HG02678 (cell line): ENCODE results near the gene SCN9A.
A peak's percentile ranks its signal among the peaks of the same experiment; 100 is the strongest.
"Not testable (repeated sequence)": the region's sequence is repeated elsewhere in the genome, so short reads cannot be mapped to it uniquely, and the experiment has no call there.

ENCODE experiments used
- ATAC-seq: cut with Tn5 transposase; IDR thresholded peaks from one replicate; pipeline ENCODE4 v1.9.1; 2021; ENCODE audit warnings: mild to moderate bottlenecking, moderate library complexity; ENCODE audit not compliant: unreplicated experiment

The SCN9A gene

DNA sequence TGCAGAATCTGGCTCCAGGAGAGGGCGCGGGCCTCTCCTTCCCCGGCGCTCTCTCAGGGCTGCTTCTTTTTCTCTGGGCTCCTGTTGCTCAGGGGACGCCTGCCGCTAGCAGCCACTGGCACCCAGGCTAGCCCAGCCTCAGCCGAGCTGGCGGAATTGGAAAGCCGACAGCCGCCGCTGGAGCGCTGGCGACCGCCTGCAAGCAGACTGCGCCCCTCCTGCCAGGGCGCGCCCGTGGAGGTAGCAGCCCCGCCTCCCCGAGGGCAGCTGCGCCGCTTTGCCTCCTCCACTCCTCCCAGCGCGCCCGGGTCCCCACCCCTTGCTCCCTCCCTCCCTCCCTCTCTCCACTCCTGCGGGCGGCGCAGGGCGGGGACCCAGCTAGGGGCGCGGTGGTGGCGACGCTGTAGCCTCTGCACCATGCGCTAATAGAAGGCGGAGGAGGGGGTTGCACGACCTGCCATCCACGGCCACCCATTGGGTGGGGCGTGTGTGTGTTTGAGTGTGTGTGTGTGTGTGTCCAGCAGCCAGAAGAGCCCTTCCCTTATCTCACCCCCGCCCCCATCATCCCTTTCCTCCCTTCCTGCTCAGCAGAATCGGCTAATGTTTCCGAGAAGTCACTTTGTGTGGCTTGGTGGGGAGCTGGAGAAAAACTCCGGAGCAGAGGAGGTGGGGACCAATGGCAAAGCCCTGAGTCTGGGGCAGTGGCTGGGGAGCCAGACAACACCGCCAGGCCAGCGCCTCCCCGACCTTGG lies at the start of gene SCN9A:
Gene SCN9A, minus strand, starts transcription at position 209 of the 752 bp plus-strand sequence. CDS start 64,188 bp downstream, outside the sequence.
- peak; percentile 55 for ATAC-seq

DNA sequence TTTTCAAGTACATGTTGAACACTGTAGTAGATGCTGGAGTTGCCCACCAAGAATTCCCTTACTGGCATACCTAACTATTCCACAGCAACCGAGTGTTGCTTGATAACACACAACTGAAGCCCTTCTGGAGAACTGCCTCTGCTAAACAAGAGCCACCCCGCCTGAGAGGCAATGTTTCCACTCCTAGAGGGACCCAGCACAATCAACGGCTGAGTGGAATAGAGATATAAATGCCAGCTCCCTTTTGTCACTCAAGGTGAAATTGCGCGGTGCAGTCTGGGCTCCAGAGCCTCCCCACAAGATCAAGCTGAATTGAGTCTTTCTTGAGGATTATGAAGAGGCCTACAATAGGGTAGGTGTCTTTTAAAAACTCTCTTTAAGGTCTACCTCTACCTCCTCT lies 49.1 kb upstream of the SCN9A start:
- no peak for ATAC-seq

DNA sequence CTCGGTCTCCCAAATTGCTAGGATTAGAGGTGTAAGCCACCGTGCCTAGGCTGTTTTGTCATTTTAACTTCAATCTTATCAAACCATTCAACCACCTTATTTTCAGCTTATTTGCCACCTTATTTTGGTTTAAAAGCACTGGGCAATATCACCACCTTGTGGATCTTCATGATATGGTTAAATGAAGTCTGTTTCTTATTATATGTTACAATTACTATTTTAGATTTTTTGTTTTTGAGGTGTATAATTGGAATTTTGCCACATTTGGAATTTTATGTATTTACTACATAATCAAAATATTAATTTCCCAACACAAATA lies 43.8 kb upstream of the SCN9A start:
- no peak for ATAC-seq

DNA sequence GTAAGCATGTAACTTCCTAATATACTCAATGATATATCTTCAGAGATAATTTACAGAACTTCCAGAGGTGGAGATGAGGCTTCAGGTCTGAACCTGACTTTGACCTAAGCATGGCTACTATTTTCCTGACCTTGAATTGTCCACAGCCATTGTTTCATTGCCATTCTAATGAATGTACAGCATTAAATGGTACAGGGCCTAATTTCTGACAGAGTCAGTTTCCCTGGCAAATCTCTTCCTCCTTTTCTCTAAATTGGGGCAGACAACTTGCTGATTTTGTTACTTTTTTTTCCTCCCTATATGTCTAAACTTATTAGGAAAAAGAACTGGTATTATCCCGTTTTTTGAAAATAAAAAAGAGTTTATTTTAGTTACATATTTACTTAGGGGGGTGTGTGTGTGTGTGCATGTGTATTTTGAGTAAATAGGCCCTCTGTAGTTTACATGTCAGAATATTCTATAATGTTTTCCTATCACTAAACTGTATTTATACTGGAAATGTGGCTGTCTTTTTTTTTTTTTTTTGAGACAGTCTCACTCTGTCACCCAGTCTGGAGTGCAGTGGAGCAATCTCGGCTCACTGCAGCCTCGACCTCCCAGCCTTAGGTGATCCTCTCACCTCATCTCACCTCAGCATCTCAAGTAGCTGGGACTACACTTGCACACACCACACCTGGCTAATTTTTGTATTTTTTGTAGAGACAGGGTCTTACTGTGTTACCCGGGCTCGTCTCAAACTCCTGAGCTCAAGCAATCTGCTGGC lies 43.3 kb upstream of the SCN9A start:
- ATAC-seq = no peak

DNA sequence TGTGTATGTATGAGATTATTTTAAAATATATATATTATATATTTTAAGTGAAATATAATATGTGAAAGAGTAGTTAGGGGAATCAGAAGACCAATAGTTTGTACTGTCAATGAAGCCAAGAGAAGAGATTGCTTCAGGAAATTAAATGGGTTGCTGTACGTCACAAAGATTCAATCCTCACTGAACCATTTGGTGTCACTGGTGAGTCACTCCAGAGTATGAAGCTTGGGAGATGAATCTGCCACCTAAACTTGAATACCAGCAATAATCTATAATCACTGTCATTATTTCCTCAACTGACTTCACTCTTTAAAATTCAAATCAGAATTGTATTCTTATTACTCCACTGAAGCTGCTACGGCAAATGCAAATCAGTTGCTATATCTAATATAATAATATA lies 41.9 kb upstream of the SCN9A start:
- no peak for ATAC-seq

DNA sequence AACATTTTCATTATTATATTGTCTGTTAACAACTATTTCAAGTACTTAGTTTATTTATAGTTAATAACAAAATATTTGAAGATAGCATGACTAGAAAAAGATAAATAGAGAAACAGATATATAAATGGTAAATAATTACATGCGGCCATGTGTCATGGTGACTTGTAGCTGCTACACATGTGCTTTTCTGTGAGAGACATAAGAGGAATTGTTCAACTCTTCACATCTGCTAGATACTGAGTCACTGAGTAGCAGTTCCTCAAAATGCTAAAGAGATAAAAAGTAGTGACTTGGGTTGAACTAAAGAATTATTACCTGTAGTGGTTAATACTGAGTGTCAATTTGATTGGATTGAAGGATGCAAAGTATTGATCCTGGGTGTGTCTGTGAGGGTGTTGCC lies 37.5 kb upstream of the SCN9A start:
- no peak for ATAC-seq

DNA sequence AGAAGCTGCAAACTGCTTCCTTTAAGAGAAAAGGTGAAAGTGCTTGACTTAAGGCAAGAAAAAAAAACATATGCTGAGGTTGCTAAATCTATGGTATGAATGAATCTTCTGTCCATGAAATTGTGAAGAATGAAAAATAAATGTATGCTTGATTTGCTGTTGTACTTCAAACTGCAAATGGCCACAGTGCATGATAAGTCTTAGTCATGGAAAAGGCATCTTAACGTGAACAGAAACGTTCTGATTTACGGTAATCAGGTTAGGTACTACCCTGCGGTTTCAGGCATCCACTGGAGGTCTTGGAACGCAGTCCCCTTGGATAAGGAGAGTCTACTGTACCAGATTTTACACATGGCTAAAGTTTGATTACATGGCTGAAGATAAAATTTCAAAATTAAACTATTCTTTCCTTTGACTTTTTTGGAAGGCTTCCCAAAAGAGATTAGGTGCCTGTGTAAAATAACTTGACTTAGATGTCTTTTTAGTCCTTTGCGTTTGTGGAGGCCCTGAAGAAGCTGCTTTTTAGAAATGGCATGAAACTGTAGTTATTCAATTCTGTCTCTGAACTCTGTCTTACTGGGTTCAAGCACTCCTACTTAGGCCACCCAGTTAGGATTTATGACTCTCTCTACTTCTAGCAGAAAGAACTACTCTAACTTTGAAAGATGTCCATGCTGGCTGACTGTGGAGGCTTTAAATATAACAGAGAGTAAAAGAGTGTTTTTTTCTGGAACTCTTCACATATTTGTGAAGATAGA lies 35.9 kb upstream of the SCN9A start:
- no peak for ATAC-seq

DNA sequence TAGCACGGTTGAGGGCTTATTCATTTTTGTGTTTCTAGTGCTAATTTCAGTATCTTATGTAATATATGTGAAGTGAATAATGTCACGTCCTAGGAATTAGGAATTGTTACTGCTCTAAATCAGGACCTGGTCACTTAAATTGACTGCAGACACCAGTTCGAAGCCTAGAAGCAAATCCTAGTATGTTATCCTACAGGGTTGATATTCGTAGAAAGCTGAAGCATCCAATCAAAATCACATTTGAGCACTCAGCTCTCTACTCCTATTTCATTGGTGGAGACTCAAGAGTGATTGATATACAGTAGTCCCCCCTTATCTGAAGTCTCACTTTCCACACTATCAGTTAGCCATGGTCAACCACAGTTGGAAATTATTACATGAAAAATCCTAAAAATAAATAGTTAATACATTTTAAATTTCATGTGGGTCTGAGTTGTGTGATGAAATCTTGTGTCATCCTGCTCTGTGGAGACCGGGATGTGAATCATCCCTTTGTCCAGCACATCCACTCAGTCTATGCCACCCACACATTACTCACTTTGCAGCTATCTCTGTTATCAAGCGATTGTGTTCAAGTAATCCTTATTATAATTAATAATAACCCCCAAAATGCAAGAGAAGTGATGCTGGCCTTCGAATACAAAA lies 35.2 kb upstream of the SCN9A start:
- no peak for ATAC-seq

DNA sequence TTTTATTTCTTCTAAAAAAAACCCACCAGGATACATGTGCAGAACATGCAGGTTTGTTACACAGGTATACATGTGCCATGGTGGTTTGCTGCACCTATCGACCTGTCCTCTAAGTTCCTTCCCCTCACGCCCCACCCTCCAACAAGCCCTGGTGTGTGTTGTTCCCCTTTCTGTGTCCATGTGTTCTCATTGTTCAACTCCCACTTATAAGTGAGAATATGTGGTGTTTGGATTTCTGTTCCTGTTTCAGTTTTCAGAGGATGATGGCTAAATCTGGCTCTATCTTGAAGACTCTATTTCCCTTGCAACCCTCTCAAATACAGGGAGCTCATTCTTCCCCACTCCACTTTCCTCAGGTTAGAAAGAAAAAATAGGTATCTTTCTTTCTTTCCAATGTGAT lies 32.0 kb upstream of the SCN9A start:
- ATAC-seq = not testable (repeated sequence)

DNA sequence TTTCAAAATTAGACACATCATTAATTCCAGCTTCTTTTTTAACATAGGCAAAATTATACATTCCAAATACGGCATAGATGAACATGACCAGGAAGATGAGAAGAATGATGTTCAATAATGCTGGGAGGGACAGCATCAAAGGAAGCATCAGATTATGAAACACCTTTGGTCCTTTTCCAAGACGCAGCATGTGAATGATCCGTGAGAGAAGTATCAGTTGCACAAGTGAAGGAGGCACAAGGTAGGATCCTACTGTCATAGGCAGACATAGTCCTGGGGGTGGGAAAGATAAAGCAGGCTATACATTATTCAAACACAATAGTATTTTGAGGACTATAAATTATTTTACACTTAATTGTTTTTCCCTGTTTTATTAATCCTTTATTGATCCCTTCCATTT lies 30.6 kb upstream of the SCN9A start:
- ATAC-seq = no peak

DNA sequence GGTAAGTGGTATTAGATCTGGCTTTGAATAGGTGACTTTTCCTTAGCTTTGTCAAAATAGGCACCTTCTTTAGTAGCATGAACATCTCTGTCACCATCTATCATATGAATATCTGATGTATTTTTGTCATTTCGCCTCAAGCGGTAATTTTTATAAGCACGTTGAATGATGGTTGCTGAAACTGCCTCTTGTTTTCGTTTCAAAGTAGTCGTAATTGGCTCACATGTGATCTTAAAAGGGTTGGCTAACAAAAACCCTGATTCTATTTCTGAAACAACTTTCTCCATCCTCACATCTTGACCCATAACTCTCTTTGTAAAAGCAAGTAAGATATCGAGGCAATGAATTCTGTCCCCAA lies 29.8 kb upstream of the SCN9A start:
- ATAC-seq = no peak

DNA sequence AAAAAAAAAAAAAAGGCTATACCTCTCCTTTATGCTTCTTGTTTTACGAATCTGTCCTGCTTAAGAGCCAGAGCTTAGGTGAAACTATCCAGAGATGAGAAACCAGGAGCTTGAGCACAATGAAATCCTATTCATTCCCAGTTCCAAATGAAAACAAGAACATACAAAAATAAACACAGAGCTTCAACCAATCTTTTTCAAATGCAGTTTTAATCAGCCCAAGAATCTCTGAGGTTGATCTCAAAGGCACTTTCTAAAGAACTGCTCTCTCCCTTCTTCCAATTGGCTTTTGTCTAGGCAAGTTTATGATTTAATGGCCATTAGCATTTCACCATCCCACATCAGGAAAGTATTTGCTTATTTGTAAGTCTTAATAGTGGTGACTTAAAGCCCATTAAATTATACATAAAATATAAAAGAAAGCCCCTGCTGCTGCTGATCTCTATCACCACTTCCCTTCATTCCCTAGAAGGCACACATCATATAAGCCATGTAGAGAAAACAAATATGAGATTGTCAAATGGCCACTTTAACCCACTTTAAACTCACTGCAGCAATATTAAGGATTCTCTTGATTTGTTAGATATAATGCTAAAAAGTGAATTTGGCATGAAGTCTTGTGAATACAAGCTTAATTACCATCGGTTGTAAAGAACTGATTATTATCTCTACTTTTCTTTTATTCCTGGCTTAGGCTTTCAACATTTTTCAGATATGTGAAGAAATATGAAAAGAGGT lies 29.3 kb upstream of the SCN9A start:
- no peak for ATAC-seq

DNA sequence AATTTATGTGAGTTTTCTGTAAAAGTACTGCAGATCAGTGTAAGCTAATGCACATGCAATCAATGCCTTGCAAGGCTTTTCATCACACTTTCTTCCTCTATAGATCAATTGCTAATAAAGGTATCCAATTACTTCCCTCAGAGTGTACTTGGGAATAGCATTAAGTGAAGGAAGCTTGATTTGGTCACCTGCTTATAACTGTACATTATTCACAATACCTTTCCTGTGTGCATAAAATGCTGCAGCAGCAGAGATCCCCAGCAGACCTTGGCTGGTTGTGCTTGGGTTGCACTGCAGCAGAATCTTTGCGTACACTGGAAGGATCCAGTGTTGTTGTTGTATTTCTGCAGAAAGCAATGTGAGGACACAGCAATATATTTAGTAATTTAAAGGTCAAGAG lies 18.5 kb upstream of the SCN9A start:
- ATAC-seq = no peak

DNA sequence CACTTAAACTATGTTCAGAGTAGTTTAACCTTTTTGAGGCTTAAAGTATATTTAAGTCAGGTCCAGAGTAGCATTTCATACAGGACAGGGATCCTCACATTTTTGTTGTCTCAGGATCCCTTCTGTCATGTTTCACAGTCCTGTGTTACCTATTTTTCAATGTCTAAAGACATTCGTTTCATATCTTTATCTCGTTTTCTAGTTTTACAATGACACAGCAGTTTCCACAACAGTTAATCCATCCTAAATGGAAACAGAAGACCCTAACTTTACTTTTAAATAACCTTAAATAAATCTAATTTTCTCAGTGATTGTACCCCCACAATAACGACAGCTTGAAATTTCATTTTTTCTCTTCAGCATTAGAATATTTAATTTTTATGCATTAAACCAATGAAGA lies 17.3 kb upstream of the SCN9A start:
- no peak for ATAC-seq

DNA sequence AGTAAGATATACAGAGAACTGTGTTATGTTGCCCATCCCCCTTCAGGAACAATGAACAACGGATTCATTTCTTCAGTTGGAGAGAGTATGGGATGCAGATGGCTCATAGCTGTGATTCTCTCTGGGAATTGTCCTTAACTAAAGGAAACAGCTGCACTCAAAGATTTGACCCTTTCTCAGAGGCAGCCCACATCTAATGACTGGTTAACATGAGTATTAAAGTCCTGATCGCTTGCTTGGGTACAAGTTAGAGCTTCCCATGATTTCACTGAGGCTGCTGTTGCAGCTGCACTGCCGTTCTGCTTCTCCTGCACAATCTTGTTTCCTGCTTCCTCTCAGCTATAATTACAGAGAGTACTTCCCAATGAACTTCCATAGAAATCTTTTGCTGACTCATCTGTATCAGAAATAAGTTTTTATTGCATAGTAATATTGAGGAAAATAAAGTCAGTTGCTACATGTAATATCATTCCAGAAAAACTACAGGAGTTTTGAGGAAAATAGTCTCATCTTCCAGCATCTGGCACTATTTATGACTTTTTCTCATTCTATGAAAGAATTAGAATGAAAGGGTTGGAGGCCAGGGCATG lies 12.8 kb upstream of the SCN9A start:
- ATAC-seq = no peak

DNA sequence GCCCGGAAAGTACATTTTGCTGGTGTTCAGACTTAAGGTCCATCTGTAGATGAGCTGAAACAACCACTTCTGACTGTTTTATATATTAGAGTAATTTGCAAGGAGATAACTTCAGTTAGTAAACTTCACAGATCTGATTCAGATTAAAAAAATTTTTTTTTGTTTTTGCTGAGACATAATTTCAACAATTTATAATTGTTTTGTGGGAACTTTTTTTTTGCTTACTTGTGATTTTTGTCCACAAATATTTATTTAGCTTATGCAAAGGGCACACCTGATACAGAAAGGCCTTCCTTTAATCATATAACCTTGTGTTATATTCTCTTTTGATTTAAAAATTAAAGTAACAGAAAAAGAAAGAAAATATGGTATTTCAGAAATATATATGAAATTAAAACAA lies 9.6 kb upstream of the SCN9A start:
- no peak for ATAC-seq

DNA sequence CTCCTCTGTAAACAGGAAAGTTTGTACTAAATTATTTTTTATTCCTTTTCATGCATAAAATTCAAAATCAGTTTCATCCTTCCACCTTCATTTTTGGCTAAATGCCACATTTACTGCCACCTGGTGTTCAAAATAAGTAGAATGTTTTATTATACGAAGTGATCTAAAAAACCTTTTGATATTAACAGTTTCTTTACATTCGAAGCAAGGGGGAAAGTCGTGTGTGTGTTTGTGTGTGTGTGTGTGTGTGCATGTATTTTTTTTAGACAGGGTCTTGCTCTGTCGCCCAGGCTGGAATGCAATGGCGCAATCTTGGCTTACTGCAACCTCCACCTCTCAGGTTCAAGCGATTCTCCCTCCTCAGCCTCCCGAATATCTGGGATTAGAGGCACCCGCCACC lies 9.0 kb upstream of the SCN9A start:
- no peak for ATAC-seq

DNA sequence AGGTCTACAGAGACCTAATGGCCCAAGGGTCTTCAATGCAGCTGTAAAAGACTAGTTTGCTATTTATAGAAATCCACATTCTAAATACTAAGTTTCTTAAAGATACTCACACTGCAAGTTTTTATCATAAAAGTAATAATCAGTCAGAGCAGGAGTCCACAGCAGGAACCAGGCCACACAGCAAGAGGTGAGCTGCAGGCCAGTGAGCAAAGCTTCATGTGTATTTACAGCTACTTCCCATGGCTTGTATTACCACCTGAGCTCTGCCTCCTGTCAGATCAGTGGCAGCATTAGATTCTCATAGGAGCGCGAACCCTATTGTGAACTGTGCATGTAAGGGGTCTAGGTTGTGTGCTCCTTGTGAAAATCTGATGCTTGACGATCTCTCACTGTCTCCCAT lies 6.7 kb upstream of the SCN9A start:
- no peak for ATAC-seq

DNA sequence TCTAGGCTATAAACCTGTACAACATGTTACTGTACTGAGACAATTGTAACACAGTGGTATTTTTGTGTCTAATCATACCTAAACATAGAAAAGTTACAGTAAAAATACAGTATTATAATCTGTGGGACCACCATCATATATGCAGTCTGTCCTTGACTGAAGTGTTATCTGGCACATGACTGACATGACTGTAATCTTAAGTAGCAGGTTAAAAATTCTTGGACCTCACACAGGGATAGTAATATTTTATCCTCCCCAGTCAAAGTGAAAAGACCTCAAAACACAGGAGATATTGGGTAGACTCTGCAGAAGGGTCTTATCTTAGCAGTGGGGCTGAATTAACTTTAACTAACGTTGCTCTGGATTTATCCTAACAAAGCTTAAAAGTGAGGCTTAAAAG lies 4.9 kb upstream of the SCN9A start:
- no peak for ATAC-seq

DNA sequence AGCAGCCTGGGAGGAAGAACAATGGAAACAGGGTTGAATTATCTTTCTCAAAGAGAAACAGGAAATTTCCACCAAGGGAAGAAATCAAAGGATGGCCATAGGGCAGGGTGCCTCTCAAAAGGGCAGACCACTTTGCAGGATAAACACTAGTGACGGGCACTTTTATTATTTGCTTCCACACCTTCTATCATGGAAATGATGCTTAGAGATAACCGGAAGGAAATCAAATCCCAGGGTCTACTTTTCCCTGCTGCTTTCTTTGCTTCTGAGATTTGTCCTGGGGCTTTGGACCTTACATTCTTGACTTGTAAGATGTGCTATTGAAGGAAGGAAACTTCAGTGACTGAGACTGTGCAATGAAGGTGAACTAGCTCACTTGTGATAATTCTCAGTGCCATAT lies 1.1 kb upstream of the SCN9A start:
- no peak for ATAC-seq

DNA sequence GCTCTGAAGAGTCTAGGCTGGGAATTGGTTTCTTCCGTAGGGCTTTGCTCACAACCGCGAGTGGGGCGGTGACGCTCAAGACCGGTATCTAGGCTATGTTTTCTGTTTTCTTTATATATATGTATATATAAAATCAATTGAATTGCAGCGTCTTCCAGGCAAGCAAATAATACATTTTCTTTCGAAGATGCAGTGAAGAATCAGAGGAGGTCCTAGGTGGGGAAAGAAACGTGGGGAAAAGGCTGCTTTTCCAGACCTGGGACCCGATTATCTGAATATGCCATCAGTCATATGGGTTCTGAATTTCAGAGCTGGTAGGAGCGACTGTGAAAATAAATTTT lies 714 bp upstream of the SCN9A start:
- ATAC-seq = no peak
